Measurements from ENCODE around the gene MICALL2.
A peak's percentile ranks its signal among the peaks of the same experiment; 100 is the strongest.

The MICALL2 gene

DNA sequence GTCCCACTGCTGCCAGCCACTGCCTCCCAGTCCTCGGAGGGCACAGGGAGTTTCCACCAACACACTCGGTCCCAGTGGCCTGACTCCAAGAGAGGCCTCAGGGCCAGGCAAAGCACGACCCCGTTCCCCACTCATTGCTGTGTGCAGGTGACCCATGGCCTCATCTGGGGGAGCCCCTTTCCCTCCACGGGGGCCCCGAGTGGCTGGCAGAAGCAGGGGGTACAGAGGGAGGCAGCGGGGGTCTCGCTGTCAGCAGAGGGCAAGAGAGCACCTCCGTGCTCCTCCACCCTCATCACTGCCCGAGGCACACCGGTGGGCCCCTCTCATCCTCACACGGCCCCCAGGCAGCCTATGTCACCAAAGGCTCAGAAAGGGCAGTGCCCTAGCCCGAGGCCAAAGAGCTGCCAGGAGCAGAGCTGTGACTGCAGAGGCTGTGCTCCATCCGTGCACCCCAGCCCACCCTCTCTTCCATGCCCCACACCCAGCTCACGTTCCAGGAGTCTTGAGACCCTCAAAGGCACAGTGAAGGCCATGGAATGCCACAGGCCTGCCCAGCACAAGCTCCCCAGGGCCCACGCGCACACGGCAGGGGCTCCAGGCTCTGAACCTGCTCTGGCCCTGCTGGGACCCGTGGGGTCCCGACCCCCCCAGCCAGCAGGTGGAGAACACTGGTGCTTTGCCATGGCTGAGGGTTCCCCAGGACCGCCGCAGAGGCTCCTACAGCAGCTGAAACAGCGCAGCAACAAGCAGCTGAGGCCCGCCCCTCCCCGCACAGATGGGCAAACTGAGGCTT, 25.9 kb downstream of the MICALL2 start:
- no peak for DNase-seq (ENCODE audit: low read depth in 2 of 2)

DNA sequence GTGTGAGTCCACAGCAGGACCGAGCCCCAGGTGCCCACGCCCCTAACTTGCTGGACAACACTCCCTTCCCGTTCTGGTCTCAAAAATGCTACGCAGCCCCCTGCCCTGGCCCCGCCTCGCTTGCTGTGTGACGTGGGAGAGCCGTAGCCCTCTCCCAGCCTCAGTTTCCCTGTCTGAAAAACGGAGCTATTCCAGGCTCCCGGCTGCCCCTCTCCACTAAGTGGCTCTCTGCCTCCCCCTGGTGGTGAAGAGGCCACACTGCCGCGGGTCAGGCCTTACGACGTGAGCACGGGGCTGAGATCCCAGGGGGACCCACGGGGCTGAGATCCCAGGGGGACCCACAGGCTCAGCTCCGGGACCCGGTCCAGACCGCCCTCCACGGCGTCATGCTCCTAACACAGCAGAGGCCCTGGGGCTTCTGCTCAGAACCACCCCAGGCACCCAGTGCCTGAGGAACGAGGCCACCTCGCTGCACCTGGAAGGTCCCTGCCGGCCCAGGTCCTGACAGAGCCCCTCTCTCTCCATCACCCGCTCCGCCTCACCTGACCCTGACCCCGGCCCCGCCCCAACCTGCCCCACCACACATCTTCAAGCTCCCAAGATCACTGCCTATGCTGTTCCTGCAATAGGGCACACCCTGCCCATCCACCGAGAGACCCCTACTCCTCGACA, 26.7 kb downstream of the MICALL2 start:
- peak; percentile 60 to 65 for DNase-seq (ENCODE audit: low read depth in 2 of 2)

DNA sequence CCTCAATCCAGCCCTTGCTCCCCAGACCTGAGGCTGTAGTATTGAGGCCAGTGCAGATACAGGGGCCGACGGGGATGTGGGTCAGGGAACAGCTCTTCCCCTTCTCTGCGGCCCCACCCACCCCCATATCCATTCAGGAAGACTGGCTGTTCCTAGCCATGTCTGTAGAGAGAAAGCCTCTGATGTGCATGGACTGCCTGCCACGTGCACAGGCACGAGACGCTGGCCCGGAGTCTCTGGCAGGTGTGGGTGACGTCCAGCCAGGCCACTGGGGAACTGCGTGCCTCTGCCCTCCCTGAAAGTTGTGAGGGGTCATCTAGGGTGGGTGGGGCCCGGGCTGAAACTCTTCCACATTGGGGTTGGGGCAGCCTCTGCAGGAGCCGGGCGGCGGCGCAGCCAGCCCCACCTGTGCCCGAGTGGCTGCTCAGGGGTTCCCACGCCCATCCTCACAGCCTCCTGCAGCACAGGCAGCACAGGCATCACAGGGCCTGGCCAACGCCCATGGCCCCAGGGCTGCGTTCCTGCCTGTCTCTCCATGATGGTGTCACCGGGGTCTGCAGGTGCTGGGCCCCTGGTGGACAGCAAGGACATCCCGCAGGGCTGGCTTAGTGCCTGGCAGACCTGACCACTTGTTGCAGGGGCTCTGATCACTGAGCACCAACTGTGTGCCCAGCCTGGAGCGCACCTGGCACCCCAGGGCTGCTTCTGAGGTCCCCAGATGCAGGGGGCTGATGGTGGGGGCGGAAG, 27.5 kb downstream of the MICALL2 start:
- DNase-seq (ENCODE audit: low read depth in 2 of 2): no peak

DNA sequence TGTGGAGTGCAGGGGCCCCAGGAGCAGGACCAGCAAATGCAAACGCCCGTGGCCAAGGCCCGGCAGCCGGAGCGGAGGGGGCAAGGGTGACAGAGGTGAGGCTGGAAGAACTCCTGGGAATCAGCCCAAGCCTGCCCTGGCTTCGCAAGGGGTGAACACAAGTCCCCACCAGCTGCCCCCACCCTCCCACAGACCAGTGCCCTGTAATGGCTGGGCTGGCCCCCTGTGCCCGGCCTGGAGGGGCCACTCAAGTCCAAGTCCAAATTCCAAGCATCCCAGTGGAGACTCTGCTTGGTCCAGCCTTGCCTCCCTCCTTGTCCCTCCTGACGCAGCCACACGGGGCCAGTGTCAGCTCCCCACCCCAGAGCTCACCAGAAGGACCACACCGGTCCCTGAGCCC, 28.0 kb downstream of the MICALL2 start:
- no peak for DNase-seq (ENCODE audit: low read depth in 2 of 2)

DNA sequence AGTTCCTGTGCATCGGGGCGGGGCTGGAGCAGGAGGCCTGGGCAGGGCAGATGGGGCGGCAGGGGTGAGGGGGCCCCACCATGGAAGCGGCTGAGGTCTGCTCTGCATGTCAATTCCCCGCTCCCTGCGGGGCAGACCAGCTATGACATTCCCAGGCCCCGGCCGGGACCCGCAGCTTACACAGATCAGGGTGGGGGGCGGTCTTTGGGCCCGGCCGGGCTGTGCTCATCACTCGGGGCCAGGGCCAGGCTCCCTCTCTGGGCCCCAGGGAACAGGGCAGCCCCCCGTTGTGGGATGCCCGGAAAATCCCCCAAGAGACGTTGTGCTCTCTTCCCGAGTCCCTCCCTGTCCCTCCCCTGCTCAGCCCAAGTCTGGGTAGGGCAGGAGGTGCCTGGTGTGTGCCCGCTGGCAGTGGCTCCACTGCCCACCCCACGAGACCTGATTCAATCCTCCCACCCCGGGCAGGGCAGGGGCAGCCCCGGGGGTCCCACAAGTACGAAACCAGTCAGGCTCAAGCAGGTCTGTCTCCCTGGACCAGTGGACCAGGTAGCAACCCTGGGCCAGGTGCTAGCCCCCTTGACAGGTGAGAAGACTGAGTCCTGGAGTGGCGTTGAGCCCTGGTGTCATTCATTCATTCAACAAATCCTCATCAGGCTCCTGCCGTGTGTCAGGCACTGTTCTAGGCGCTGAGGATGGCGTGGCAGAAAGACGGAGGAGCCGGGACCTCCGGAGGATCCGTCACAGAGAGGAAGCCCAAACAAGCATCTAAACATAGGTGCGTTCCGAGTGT, 29.0 kb downstream of the MICALL2 start:
- no peak for DNase-seq (ENCODE audit: low read depth in 2 of 2)

DNA sequence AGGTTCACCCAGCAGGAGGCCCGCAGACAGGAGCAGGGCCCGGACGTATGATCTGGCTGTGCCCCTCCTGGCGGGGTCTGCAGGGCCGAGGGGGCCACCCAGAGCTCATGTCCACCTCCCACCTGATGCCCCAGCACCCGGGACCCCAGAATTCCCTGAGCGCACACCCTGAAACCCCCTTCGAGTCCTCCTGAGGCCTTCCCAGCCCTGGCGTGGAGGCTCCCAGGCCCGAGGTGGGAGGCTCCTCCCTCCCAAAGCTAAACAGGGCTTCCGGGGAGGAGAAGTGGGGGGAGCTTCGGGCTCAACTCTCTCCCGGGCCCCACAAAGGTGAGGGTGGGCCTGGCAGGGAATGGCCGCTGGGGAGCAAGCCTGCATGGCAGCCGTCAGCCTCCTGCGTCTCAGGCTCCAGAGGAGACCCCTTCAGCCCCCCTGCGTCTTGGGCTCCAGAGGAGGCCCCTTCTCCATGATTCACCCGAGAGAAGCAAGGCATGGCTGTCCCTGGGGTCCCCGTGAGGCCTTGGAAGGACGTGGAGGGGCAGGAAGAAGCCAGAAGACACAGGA, 30.2 kb downstream of the MICALL2 start:
- no peak for DNase-seq (ENCODE audit: low read depth in 2 of 2)

DNA sequence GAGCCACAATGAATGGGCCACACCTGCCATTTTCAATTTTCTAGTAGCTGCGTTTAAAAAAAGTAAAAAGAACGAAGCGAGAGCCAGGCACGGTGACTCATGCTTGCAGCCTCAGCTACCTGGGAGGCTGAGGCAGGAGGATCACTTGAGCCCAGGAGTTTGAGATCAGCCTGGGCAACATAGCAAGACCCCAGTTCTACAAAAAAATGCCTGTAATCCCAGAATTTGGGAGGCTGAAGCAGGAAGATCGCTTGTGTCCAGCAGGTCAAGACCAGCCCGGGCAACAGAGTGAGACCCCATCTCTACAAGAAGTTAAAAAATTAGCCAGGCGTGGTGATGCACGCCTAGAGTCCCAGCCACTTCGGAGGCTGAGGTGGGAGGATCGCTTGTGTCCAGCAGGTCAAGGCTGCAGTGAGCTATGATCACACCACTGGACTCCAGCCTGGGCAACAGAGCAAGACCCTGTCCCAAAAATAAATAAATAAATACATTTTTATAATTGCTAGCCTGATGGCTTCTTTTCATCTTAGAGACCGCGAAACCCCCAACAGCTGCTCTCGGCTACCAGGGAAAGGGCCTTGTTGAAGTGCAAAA, 32.1 kb downstream of the MICALL2 start:
- no peak for DNase-seq (ENCODE audit: low read depth in 2 of 2)

DNA sequence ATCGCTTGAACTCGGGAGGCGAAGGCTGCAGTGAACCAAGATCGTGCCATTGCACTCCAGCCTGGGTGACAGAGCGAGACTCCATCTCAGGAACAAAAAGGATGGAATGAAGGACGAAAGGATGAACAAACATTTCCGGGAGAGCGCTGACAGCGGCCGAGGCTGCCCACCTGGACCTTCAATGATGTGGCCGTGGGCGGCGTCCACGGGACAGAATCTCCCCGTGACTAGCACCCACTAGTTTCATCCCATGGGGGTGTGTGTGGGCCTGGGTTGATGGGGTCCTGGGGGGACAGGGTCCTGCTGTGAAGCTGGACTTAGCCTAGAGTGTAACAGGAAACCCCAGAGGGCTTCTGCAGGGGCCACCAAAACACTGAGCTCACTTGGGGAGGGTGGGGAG, 32.8 kb downstream of the MICALL2 start:
- DNase-seq (ENCODE audit: low read depth in 2 of 2): no peak

DNA sequence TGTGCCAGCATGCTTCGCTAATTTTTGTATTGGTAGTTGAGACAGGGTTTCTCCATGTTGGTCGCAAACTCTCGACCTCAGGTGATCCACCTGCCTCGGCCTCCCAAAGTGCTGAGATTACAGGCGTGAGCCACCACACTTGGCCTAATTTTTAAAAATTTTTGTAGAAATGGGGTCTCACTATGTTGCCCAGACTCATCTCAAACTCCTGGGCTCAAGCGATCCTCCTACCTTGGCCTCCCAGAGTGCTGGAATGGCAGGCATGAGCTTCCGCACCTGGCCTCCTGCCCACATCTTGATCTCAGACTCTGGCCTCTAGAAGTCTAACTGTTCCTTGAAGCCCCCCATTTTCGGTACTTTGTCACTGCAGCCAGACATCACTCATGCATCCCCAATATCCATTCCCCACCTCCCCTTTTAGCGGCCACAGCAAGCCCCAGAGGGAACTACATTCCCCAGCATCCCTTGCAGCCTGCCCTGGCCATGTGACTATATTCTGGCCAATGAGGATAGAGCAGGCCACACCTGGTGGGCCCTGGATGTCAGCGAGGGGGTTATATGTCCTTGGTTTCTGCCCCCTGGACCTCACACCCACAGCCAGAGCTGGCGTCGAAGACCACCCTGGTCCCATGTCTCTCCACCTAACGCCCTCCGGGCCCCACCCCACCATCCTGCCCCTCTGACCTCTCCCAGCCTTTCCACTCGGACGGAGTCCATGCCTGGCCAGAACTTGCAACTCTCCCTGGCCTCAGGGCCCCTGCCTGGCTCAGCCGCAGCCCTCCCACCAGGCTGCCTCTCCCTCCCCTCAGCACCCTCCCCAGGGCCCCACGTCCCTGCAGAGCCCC, 33.8 kb downstream of the MICALL2 start:
- DNase-seq (ENCODE audit: low read depth in 2 of 2): no peak

DNA sequence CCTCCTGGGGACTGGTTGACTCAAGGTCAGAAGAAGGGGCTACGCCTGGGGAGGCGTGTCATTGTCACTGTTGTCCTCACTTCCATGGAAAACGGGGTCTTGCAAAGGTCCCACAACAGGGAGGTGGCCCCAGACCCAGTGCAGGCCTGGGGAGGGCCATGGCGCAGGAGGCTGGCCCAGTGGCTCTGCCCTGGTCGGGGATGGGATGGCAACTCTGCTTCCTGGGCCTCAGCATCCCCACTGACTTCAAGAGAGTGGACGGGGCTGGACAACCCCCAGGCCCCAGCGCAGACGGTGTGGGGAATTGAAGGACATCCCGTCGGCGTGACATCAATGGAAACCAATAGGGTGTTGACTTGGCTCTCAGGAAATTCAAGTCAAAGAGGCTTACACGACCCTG, 35.2 kb downstream of the MICALL2 start:
- no peak for DNase-seq (ENCODE audit: low read depth in 2 of 2)

DNA sequence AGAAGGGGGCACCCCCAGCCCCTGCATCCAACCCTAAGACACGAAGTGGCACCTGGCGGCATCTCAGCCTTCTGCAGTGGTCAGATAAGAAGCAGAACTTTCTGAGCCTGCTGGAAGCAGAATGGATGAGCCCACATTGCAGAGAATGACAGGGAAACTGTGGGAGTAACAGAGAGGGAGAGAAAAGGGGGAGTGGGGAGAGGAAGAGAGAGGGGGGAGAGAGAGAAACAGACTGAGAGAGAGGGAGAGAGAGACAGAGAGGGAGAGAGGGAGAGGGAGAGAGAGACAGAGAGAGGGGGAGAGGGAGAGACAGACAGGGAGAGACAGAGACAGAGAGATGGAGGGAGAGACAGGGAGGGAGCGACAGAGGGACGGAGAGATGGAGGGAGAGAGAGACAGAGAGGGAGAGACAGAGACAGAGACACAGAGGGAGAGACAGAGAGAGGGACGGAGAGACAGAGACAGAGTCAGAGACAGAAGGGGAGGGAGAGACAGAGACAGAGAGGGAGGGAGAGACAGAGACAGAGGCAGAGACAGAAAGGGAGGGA, 35.9 kb downstream of the MICALL2 start:
- DNase-seq (ENCODE audit: low read depth in 2 of 2): no peak

DNA sequence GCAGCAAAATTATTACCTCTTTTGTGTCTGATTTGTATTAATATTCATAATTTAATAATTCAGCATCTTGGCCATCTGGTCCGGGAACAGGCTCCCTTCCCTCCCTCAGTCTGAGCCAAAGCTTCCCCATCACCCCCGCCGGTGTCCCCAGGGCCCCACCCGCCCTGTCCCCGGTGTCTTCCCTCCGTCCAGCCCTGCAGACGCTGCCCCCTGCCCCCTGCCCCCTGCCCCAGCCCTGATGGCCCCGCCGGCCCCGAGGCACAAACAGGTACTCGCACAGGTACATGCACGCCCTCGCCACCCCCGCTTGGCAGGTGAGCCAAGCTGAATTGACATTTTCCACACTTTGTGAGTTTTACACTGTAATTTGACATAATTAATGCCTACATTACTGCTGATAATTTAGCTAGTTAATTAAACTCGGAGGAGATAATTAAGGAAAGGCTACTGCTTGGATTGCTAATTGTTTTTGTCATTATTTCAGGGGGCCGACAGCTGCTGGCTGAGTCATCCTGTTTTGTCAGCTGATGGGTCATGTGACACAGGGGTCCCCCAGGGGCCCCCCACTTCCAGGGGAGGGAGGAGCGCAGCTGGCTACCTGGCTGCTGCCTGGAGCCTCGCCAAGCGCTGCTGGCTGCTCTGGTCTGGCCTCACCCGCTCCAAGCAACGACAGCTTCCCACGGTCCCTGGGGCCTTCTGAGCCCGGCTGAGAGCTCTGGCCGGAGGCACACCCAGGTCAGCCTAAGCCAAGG, 36.6 kb downstream of the MICALL2 start:
- DNase-seq (ENCODE audit: low read depth in 2 of 2): no peak

DNA sequence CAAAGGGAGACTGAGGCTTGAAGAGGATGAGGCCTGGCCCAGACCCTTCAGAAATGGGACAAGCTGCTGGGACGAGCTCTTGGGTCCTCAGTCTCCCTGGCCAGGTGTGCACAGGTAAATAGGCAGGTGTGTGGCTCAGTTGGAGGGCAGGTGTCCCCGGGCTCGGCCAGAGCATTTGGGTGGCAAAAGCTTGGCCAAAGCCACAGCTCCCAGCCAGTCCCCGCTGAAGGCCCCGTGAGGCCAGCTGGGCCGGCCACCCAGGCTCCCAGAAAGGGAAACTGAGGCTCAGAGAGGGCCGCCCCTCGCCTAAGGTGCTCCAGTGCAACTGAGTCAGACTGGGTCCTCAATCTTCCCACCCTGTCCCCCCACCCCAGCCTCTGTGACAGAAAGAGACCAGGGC, 37.3 kb downstream of the MICALL2 start:
- DNase-seq (ENCODE audit: low read depth in 2 of 2): no peak

DNA sequence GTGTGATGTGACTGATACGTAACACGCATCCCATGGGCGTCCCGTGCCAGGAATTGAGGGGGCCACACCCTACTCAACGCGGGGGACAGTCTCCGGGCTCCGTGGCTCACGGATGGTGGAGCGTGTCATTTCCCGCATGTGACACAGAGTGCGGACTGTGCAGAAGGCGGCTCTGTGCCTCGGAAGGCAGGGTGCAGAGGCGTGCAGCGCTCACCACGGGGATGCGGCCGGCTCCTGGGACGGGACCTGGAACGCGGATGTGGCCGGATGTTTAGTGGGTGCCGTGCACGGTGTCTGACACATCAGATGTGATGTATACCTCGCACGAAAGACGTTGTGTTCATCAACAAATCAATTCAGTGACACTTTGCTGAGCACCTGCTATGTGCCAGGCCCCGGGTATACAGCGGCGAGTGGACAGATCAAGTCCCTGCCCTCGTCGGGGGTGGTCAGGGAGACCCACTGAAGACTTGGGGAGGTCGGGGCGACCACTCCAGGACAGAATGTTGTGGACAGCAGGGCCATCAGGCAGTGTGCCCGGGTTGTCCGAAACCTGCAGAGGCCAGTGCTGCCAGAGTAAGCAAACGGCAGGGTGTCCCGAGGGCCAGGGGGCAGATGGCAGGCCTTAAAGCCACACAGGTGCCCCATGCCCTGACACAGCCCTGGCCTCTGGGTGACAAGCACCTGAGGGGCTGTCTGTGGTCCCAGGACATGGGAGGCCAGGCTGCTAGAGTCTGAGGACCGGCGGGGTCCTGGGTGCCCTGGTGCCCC, 38.1 kb downstream of the MICALL2 start:
- DNase-seq (ENCODE audit: low read depth in 2 of 2): no peak

DNA sequence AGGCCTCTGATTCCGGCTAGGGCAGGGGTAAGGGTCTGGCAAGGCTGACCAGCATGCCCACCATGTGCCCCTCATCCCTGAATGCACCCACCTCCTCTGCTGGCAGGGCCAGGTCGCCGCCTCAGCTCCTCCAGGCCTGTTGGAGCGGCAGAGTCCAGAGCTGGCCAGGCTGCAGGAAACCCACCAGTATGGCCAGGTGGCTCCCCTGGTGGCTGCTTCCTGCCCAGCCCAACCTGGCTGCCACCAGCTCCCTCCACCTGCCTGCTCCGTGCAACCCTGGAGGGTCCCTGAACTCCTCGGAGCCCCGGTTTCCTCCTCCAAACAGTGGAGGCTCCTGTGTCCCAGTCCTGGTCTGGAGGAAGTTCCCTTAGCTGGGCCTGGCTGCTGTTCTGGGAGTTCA, 39.6 kb downstream of the MICALL2 start:
- no peak for DNase-seq (ENCODE audit: low read depth in 2 of 2)

DNA sequence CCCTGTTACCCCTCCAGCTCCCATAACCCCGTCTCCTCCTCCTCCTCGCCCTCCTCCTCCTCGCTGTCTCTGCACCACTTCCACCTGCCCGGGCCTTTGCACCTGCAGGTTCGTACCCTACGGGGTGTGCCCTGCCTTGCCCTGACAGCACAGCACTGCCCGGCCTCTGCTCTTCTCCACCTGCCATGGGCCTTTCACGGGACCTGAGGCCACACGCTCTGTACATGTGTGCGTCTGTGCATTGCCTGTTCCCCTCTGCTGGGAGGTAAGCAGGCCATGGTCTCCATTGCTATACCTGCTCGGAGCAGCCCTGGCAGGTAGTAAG, 40.0 kb downstream of the MICALL2 start:
- no peak for DNase-seq (ENCODE audit: low read depth in 2 of 2)

DNA sequence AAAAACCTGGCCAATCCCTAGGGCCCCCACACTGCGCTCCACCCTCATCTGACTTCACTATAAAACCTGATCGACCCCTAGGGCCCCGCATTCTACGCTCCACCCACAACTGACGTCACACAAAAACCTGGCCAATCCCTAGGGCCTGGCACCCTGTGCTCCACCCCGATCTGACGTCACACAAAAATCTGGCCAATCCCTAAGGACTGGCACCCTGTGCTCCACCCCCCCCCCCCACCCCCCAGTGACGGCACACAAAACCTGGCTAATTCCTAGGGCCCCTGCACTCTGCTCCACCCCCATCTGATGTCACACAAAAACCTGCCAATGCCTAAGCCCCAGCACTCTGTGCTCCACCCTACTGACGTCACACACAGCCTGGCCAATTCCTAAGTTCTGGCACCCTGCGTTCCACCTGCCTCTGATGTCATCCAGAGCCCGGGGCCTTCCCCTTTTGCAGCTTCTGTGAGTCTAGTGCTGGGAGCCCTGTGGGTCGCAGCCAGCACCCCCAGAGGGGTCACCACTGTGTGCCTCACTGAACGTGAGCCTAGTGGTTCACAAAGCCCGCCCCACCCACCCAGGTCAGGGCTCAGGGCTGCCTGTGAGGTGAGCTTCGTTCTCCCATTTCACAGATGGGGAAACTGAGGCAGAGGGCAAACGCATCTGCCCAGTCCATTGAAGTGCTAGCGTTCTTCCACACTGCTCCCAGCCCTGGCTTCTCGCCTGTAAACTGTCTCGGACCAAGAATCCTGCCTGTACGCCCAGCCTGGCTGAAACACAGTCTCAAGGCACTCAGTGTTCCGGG, 40.6 kb downstream of the MICALL2 start:
- no peak for DNase-seq (ENCODE audit: low read depth in 2 of 2)
